ENCODE data around the gene P2RY8. TPM values are rescaled to one million over a fixed set of nuclear protein-coding genes. Genes with fewer than 3 reads are reported as not detected.

The P2RY8 gene
- total and polyA plus RNA-seq, 10 of the 15 experiments (the other 5 are each of a cell fraction or from before 2014, with no cell fraction given), result 2.0 to 64.4 (median 36.5) TPM

- 0% methylated on average over 31 of the region's 34 CpGs for WGBS (ENCODE audit: insufficient coverage, insufficient replicate concordance, low lambda C conversion rate, missing lambda C conversion rate)
- BruUV-seq (replicated peaks), result no TSS peak
- DNase-seq (ENCODE audit: low read depth, low spot score) (no peak), ATAC-seq (peak; percentile 62), FAIRE-seq (no peak)
- Histone ChIP-seq H3K4me2 (ENCODE audit: control insufficient read depth, insufficient read depth) (peak overlapping the region; percentile 13; the same call in 1 of the 2 replicates), H3K9me3 (replicated peaks; ENCODE audit: control insufficient read depth, insufficient read depth, low read length) (peaks cover 18% of the 10 kb centered on the region), H4K20me1 (ENCODE audit: control insufficient read depth, insufficient read depth) (no peaks in the 10 kb centered on the region), H3K9ac (ENCODE audit: control insufficient read depth, insufficient read depth, low read length) (peak overlapping the region; percentile 44; the same call in 1 of the 2 replicates), H3K27me3 (replicated peaks in 1 of 2; ENCODE audit: control insufficient read depth in 2 of 2, insufficient read depth in 2 of 2, low read length in 1 of 2) (no peaks in the 10 kb centered on the region), H2AFZ (ENCODE audit: control insufficient read depth, low read depth, low read length) (peak overlapping the region; percentile 81), H3K4me1 (ENCODE audit: control insufficient read depth, insufficient read depth, low read length) (peaks cover 4% of the 10 kb centered on the region), H3K36me3 (ENCODE audit: control insufficient read depth in 2 of 2, insufficient read depth in 2 of 2, low read length in 1 of 2) (peaks cover 0 to 2% of the 10 kb centered on the region in 2 experiments; a peak in 1 of 4 replicates), H3K79me2 (ENCODE audit: control insufficient read depth, insufficient read depth, low read length) (peaks cover 41% of the 10 kb centered on the region), H3K27ac (ENCODE audit: control insufficient read depth, insufficient read depth) (peak overlapping the region; percentile 58), H3K4me3 (peak overlapping the region; percentile 91)
- POLR2A ChIA-PET, result no interaction called here
- intact Hi-C loops (cut with micrococcal nuclease; ENCODE audit: unreplicated experiment), result loop anchor here (2.0 to 10.0 kb wide), 6 partner anchors 131 to 1241 kb away; partner anchors contain the start of genes CD99 and GTPBP6
- SMC1A ChIA-PET (ENCODE audit: uncharacterized antibody, unreplicated experiment), result no interaction called here
- in situ Hi-C loops (cut with MboI), result loop anchor here (10.0 to 25.0 kb wide), 2 partner anchors 1059 to 1161 kb away; partner anchors contain the start of genes DHRSX and ZBED1
- RAD21 ChIA-PET (ENCODE audit: unreplicated experiment), result no interaction called here
- CTCF ChIA-PET, result no interaction called here
- TF ChIP-seq MEF2B (IDR thresholded peaks at IDR 0.05; ENCODE audit: partially characterized antibody, poor library complexity, severe bottlenecking) (peak; percentile 21), RB1 (IDR thresholded peaks at IDR 0.05; ENCODE audit: borderline replicate concordance) (peak; percentile 55; the same call in 1 of the 2 replicates), POU2F2 (IDR thresholded peaks at IDR 0.05; ENCODE audit: borderline replicate concordance, low read depth, low read length) (no peak), SKIL (IDR thresholded peaks at IDR 0.05; ENCODE audit: low read depth, poor library complexity, severe bottlenecking) (peak; percentile 28), MTA2 (IDR thresholded peaks at IDR 0.05; ENCODE audit: low read depth) (peak; percentile 61; the same call in 1 of the 2 replicates), EED (IDR thresholded peaks at IDR 0.05; ENCODE audit: low read depth) (0 out of 2 replicates have a peak, but pooled peaks have one; percentile 14), RELA (IDR thresholded peaks at IDR 0.05; ENCODE audit: borderline replicate concordance, partially characterized antibody) (peak; percentile 68), BHLHE40 (IDR thresholded peaks at IDR 0.05; ENCODE audit: borderline replicate concordance in 1 of 2, low read depth in 2 of 2, low read length in 1 of 2) (peak; percentile 36 to 66; a peak in 3 of 4 replicates), BACH1 (IDR thresholded peaks at IDR 0.05; ENCODE audit: borderline replicate concordance) (peak; percentile 98), SMAD5 (IDR thresholded peaks at IDR 0.05; ENCODE audit: low read depth) (no peak), KAT2A (conservative IDR thresholded peaks at IDR 0.05; ENCODE audit: control insufficient read depth, low read depth, low read length) (no peak), POLR2A (IDR thresholded peaks at IDR 0.05; ENCODE audit: low read depth, low read length) (peak; percentile 76), MLLT1 (IDR thresholded peaks at IDR 0.05) (0 out of 2 replicates have a peak, but pooled peaks have one; percentile 57), RUNX3 (IDR thresholded peaks at IDR 0.05; ENCODE audit: low read length) (peak; percentile 57), TAF1 (IDR thresholded peaks at IDR 0.05; ENCODE audit: borderline replicate concordance, low read depth, low read length) (peak; percentile 52; the same call in 1 of the 2 replicates), POLR2AphosphoS2 (IDR thresholded peaks at IDR 0.05; ENCODE audit: low read depth, low read length) (no peak; the same call in 1 of the 2 replicates), ATF7 (IDR thresholded peaks at IDR 0.05; ENCODE audit: low read depth) (peak; percentile 24; the same call in 1 of the 2 replicates)
- TF ChIP-seq, protein P1, sequence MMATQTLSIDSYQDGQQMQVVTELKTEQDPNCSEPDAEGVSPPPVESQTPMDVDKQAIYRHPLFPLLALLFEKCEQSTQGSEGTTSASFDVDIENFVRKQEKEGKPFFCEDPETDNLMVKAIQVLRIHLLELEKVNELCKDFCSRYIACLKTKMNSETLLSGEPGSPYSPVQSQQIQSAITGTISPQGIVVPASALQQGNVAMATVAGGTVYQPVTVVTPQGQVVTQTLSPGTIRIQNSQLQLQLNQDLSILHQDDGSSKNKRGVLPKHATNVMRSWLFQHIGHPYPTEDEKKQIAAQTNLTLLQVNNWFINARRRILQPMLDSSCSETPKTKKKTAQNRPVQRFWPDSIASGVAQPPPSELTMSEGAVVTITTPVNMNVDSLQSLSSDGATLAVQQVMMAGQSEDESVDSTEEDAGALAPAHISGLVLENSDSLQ (IDR thresholded peaks at IDR 0.05), result peak; percentile 20; the same call in 1 of the 2 replicates
- TF ChIP-seq, protein P2, sequence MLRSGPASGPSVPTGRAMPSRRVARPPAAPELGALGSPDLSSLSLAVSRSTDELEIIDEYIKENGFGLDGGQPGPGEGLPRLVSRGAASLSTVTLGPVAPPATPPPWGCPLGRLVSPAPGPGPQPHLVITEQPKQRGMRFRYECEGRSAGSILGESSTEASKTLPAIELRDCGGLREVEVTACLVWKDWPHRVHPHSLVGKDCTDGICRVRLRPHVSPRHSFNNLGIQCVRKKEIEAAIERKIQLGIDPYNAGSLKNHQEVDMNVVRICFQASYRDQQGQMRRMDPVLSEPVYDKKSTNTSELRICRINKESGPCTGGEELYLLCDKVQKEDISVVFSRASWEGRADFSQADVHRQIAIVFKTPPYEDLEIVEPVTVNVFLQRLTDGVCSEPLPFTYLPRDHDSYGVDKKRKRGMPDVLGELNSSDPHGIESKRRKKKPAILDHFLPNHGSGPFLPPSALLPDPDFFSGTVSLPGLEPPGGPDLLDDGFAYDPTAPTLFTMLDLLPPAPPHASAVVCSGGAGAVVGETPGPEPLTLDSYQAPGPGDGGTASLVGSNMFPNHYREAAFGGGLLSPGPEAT (IDR thresholded peaks at IDR 0.05; ENCODE audit: low read depth), result peak; percentile 23; the same call in 1 of the 2 replicates
These were observed 83.6 kb downstream of the P2RY8 start for GRCh38 chrX:1453395-1453783.
